Measurements from ENCODE around the gene CFAP210. TPM values are rescaled to one million over a fixed set of nuclear protein-coding genes. Genes with fewer than 3 reads are reported as not detected.

Gene CFAP210
- total and polyA plus RNA-seq, 9 of the 15 experiments (the other 6 are each of a cell fraction or from before 2014, with no cell fraction given): 0.75 to 3.6 (median 1.3) TPM

GRCh38 chr2:169659320-169659719 lies 34.9 kb downstream of the CFAP210 start:
- Histone ChIP-seq H3K4me2 (ENCODE audit: insufficient read depth, low read length) (no peak overlapping the region), H3K9me3 (replicated peaks; ENCODE audit: control insufficient read depth, insufficient read depth, low read depth, low read length) (no peaks in the 10 kb centered on the region), H2AFZ (ENCODE audit: low read depth, low read length) (peak overlapping the region; percentile 85), H3K79me2 (ENCODE audit: control insufficient read depth, insufficient read depth, low read length) (no peaks in the 10 kb centered on the region), H3K4me3 (no peak overlapping the region), H3K4me1 (replicated peaks in 1 of 2; ENCODE audit: control insufficient read depth in 2 of 2, insufficient read depth in 2 of 2, low read length in 2 of 2) (peaks cover 10 to 31% of the 10 kb centered on the region in 2 experiments), H4K20me1 (replicated peaks; ENCODE audit: control insufficient read depth, insufficient read depth, low read length) (no peaks in the 10 kb centered on the region), H3K9me1 (ENCODE audit: control insufficient read depth, insufficient read depth, low read length) (no peaks in the 10 kb centered on the region), H3K27me3 (ENCODE audit: control insufficient read depth in 2 of 2, insufficient read depth in 2 of 2, low read length in 2 of 2) (no peaks in the 10 kb centered on the region), H3K36me3 (ENCODE audit: control insufficient read depth, insufficient read depth, low read length) (no peaks in the 10 kb centered on the region), H3K27ac (ENCODE audit: extremely low read depth, low read depth, low read length) (peak overlapping the region; percentile 20; the same call in 1 of the 3 replicates), H3K9ac (ENCODE audit: insufficient read depth in 1 of 2, low read depth in 2 of 2, low read length in 2 of 2) (no peak overlapping the region)
- DNase-seq (ENCODE audit: extremely low read depth in 1 of 4, low spot score in 3 of 4) (no peak), ATAC-seq (peak; percentile 25), FAIRE-seq (no peak)
- intact Hi-C loops (cut with micrococcal nuclease): no loop called here
- BruUV-seq (replicated peaks): no TSS peak
- in situ Hi-C loops (cut with MboI): no loop called here
- 11% methylated on average over 1 of the region's 1 CpG for WGBS (ENCODE audit: insufficient coverage, low coverage, missing lambda C conversion rate)
- POLR2A ChIA-PET: no interaction called here
- CTCF ChIA-PET (ENCODE audit: low intra/inter-chr PET ratio): no interaction called here
- TF ChIP-seq POU5F1 (IDR thresholded peaks at IDR 0.05; ENCODE audit: borderline replicate concordance, low read depth, low read length, partially characterized antibody): no peak
- TF ChIP-seq SRSF7 (optimal IDR thresholded peaks at IDR 0.05; ENCODE audit: low read depth, low read length): no peak
- TF ChIP-seq PHF20 (IDR thresholded peaks at IDR 0.05; ENCODE audit: partially characterized antibody): no peak
- TF ChIP-seq DPF2 (IDR thresholded peaks at IDR 0.05): 0 out of 2 replicates have a peak, but pooled peaks have one; percentile 35
- TF ChIP-seq HNRNPK (IDR thresholded peaks at IDR 0.05; ENCODE audit: low read depth, low read length, poor library complexity, severe bottlenecking): no peak
- no peak for TF ChIP-seq ESRRB (CRISPR knock-in tag; IDR thresholded peaks at IDR 0.05; ENCODE audit: borderline replicate concordance)
- TF ChIP-seq, protein P1, sequence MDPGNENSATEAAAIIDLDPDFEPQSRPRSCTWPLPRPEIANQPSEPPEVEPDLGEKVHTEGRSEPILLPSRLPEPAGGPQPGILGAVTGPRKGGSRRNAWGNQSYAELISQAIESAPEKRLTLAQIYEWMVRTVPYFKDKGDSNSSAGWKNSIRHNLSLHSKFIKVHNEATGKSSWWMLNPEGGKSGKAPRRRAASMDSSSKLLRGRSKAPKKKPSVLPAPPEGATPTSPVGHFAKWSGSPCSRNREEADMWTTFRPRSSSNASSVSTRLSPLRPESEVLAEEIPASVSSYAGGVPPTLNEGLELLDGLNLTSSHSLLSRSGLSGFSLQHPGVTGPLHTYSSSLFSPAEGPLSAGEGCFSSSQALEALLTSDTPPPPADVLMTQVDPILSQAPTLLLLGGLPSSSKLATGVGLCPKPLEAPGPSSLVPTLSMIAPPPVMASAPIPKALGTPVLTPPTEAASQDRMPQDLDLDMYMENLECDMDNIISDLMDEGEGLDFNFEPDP (CRISPR knock-in tag; IDR thresholded peaks at IDR 0.05): no peak
- no peak for TF ChIP-seq RERE (CRISPR knock-in tag; IDR thresholded peaks at IDR 0.05; ENCODE audit: borderline replicate concordance)
- TF ChIP-seq, protein P2, sequence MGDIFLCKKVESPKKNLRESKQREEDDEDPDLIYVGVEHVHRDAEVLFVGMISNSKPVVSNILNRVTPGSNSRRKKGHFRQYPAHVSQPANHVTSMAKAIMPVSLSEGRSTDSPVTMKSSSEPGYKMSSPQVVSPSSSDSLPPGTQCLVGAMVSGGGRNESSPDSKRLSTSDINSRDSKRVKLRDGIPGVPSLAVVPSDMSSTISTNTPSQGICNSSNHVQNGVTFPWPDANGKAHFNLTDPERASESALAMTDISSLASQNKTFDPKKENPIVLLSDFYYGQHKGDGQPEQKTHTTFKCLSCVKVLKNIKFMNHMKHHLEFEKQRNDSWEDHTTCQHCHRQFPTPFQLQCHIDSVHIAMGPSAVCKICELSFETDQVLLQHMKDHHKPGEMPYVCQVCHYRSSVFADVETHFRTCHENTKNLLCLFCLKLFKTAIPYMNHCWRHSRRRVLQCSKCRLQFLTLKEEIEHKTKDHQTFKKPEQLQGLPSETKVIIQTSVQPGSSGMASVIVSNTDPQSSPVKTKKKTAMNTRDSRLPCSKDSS (IDR thresholded peaks at IDR 0.05; ENCODE audit: low read depth, partially characterized antibody): no peak
- peak; percentile 44; the same call in 1 of the 2 replicates for TF ChIP-seq CTBP1 (IDR thresholded peaks at IDR 0.05; ENCODE audit: borderline replicate concordance)
- TF ChIP-seq NFXL1 (CRISPR knock-in tag; IDR thresholded peaks at IDR 0.05): no peak
- TF ChIP-seq L3MBTL2 (IDR thresholded peaks at IDR 0.05): peak; percentile 95
